IMR-90 (cell line): Measurements from ENCODE around the gene NANOGP8. TPM values are rescaled to one million over a fixed set of nuclear protein-coding genes. Genes with fewer than 3 reads are reported as not detected.
A peak's percentile ranks its signal among the peaks of the same experiment; 100 is the strongest.

Source experiments
- ATAC-seq: fragments of 200-7000 bp; cut with Tn5 transposase; 2 replicates; pipeline ENCODE4 v1.9.1; 2020; ENCODE audit warnings: low read depth, mild to moderate bottlenecking, moderate library complexity
- BruUV-seq: library from RNA; stranded (reverse); fragments of 400-500 nt; replicated peaks from 2 replicates; lab custom pipeline; 2021; lab: Mats Ljungman, UMichigan
- CTCF ChIA-PET: fragments of 300-600 bp; formaldehyde crosslinking; extraction: SDS; loops from one replicate; lab custom pipeline; 2021; ENCODE audit warnings: antibody characterized with exemption; lab: Yijun Ruan, JAX
- POLR2A ChIA-PET: fragments of 300-600 bp; sonication (Branson Sonifier 250); formaldehyde crosslinking; loops from one replicate; lab custom pipeline; 2022; ENCODE audit warnings: antibody characterized with exemption; ENCODE audit not compliant: unreplicated experiment; lab: Charles Lee
- DNase-seq: peaks from one replicate; pipeline ENCODE4 v3.0.0; 2013
- H2AFZ ChIP-seq: replicated peaks from 2 replicates; pipeline ENCODE3; 2013; ENCODE audit warnings: low read length, mild to moderate bottlenecking; ENCODE audit not compliant: poor library complexity
- H2AK5ac ChIP-seq: 2 replicates; pipeline ENCODE4 v1.6.1; 2013; ENCODE audit warnings: low read depth, low read length, inconsistent platforms
- H2AK9ac ChIP-seq: replicated peaks from 2 replicates; pipeline ENCODE3; 2013; ENCODE audit warnings: mild to moderate bottlenecking, low read depth, low read length, moderate library complexity; ENCODE audit not compliant: poor library complexity
- H2BK120ac ChIP-seq: 2 replicates; pipeline ENCODE4 v1.6.1; 2013; ENCODE audit warnings: low read depth, low read length, inconsistent platforms
- H2BK15ac ChIP-seq: 3 replicates; pipeline ENCODE4 v1.6.1; 2013; ENCODE audit warnings: low read depth, low read length, inconsistent platforms
- H2BK20ac ChIP-seq: 2 replicates; pipeline ENCODE4 v1.6.1; 2013; ENCODE audit warnings: low read depth, mild to moderate bottlenecking, inconsistent platforms, low read length, moderate library complexity
- H2BK5ac ChIP-seq: 2 replicates; pipeline ENCODE4 v1.6.1; 2013; ENCODE audit warnings: mild to moderate bottlenecking, low read depth, low read length, inconsistent platforms; ENCODE audit not compliant: poor library complexity, severe bottlenecking
- H3K14ac ChIP-seq: replicated peaks from 2 replicates; pipeline ENCODE4 v1.6.1; 2013; ENCODE audit warnings: low read depth, low read length, inconsistent platforms
- H3K18ac ChIP-seq: 2 replicates; pipeline ENCODE4 v1.6.1; 2013; ENCODE audit warnings: low read depth, low read length, control low read depth
- H3K23ac ChIP-seq: 2 replicates; pipeline ENCODE4 v1.6.1; 2013; ENCODE audit warnings: low read depth, low read length, inconsistent platforms
- H3K27ac ChIP-seq: 2 replicates; pipeline ENCODE4 v1.5.1; 2013; ENCODE audit warnings: mild to moderate bottlenecking, control low read depth, low read length; ENCODE audit not compliant: insufficient read depth
- H3K27me3 ChIP-seq: 2 replicates; pipeline ENCODE4 v1.6.1; 2013; ENCODE audit warnings: low read length; ENCODE audit not compliant: control insufficient read depth, insufficient read depth
- H3K36me3 ChIP-seq: 2 replicates; pipeline ENCODE4 v1.6.1; 2013; ENCODE audit warnings: low read length, mixed read lengths; ENCODE audit not compliant: control insufficient read depth, insufficient read depth
- H3K4ac ChIP-seq: 2 replicates; pipeline ENCODE4 v1.6.1; 2013; ENCODE audit warnings: low read depth, low read length, inconsistent platforms
- H3K4me1 ChIP-seq: 2 replicates; pipeline ENCODE4 v1.6.1; 2013; ENCODE audit warnings: low read length, mixed read lengths; ENCODE audit not compliant: control insufficient read depth, insufficient read depth
- H3K4me2 ChIP-seq: 2 replicates; pipeline ENCODE4 v1.6.1; 2013; ENCODE audit warnings: low read depth, mild to moderate bottlenecking, control low read depth, low read length, moderate library complexity
- H3K4me3 ChIP-seq: 2 replicates; pipeline ENCODE4 v1.5.1; 2013; ENCODE audit warnings: low read depth, mild to moderate bottlenecking, control low read depth, low read length, moderate library complexity; ENCODE audit not compliant: insufficient read depth
- H3K56ac ChIP-seq: 2 replicates; pipeline ENCODE4 v1.6.1; 2013; ENCODE audit warnings: low read length, inconsistent platforms; ENCODE audit not compliant: insufficient read depth; ENCODE audit errors: extremely low read depth
- H3K79me1 ChIP-seq, 2 experiments: 2 replicates each; pipeline ENCODE4 v1.6.1; 2013; ENCODE audit warnings: low read length in 2 of 2, inconsistent platforms in 1 of 2, low read depth in 1 of 2
- H3K9ac ChIP-seq: 2 replicates; pipeline ENCODE4 v1.6.1; 2013; ENCODE audit warnings: low read depth, low read length, control low read depth
- H3K9me1 ChIP-seq: 2 replicates; pipeline ENCODE4 v1.6.1; 2013; ENCODE audit warnings: low read length, inconsistent platforms; ENCODE audit not compliant: insufficient read depth
- H3K9me3 ChIP-seq: 2 replicates; pipeline ENCODE4 v1.6.1; 2013; ENCODE audit warnings: low read length; ENCODE audit not compliant: control insufficient read depth, insufficient read depth
- H4K20me1 ChIP-seq: 2 replicates; pipeline ENCODE4 v1.6.1; 2013; ENCODE audit warnings: low read length, inconsistent platforms; ENCODE audit not compliant: insufficient read depth
- H4K5ac ChIP-seq: 2 replicates; pipeline ENCODE4 v1.6.1; 2013; ENCODE audit warnings: mild to moderate bottlenecking, low read depth, low read length, control low read depth
- H4K8ac ChIP-seq, 2 experiments: 2 replicates each; pipeline ENCODE4 v1.6.1; 2013; ENCODE audit warnings: low read depth in 2 of 2, low read length in 2 of 2, control low read depth in 1 of 2, inconsistent platforms in 1 of 2
- H4K91ac ChIP-seq: 2 replicates; pipeline ENCODE4 v1.6.1; 2013; ENCODE audit warnings: low read depth, low read length, inconsistent platforms; ENCODE audit not compliant: insufficient read depth
- BHLHE40 ChIP-seq: fragments of 150-350 bp; IDR thresholded peaks from 2 replicates; pipeline ENCODE4 v1.6.1; 2016; ENCODE audit warnings: mild to moderate bottlenecking, low read depth, low read length
- CEBPB ChIP-seq: IDR thresholded peaks from 2 replicates; pipeline ENCODE4 v1.6.1; 2012; ENCODE audit warnings: low read depth, low read length, improper control_type of control experiment
- FOS ChIP-seq: fragments of 150-350 bp; IDR thresholded peaks from 2 replicates; pipeline ENCODE4 v1.6.1; 2016; ENCODE audit warnings: low read depth, low read length
- MXI1 ChIP-seq: IDR thresholded peaks from 2 replicates; pipeline ENCODE4 v1.6.1; 2012; ENCODE audit warnings: low read depth, mild to moderate bottlenecking, low read length, moderate library complexity, borderline replicate concordance
- WGBS, 2 experiments: methylation state at CpG; one replicate each; pipeline versions ENCODE4 v1.1.5 to v1.1.7; 2013; ENCODE audit warnings: missing lambda C conversion rate in 2 of 2; ENCODE audit not compliant: insufficient read length in 1 of 2; ENCODE audit errors: extremely low coverage in 2 of 2; 5-methylcytosine and 5-hydroxymethylcytosine counted together
- dilution Hi-C: fragments of 300-500 bp; cut with HindIII; formaldehyde crosslinking; loops from one replicate; pipeline ENCODE4 v1.14.3; 2018; ENCODE audit warnings: low sequenced_read_pairs; ENCODE audit not compliant: unreplicated experiment
- in situ Hi-C: fragments of 300-500 bp; cut with MboI; formaldehyde crosslinking; loops from 3 replicates; pipeline ENCODE4 v1.14.3; 2019; ENCODE audit warnings: low sequenced_read_pairs, inconsistent platforms, mixed read lengths
- intact Hi-C: fragments of 100-400 bp; cut with micrococcal nuclease; formaldehyde crosslinking; loops from 2 replicates; pipeline ENCODE4 v1.10.0; 2022
- polyA plus RNA-seq, 3 experiments: library from polyadenylated mRNA; depleted of rRNA; stranded (reverse); fragments of >200 nt; gene quantifications; 2 replicates each; pipeline ENCODE4 v1.2.3, GENCODE V29; 2012; ENCODE audit warnings: low replicate concordance in 1 of 3
- total RNA-seq: library from RNA; depleted of rRNA; stranded (reverse); fragments of >200 nt; gene quantifications from 2 replicates; pipeline ENCODE4 v1.2.3, GENCODE V29; 2012
- TF ChIP-seq, protein P1 (sequence below): conservative IDR thresholded peaks from 2 replicates; pipeline ENCODE4 v1.5.1; 2012; ENCODE audit warnings: mild to moderate bottlenecking, low read depth, low read length, improper control_type of control experiment

The NANOGP8 gene
- total and polyA plus RNA-seq, 2 of the 4 experiments (the other 2 are of a cell fraction): not detected

DNA sequence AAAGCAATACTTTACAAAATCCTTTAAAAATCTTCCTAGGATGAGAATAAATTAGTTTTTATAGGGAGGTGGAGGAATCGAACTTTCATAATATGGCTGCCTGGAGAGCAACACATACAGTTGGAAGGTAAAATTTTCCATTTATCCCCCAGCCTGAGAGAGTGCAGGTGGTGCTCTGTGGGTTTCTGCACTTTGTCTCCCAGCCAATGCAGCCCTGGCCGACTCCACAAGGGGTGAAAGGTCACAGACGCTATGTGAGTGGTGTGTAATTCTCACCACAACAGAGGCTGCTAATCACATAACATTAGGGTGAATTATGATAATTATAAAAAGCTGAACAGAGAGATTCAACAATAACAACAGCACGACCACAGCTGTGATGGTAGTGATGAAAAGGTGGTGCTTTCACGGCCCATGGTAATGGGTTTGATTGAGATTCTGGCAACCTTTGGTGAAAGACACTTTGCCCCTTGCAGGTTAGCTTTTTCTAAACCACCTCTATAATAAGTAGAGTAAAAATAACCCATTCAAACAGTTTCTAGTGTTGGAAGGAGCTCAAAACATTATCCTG, 30.1 kb upstream of the NANOGP8 start:
- BruUV-seq: no TSS peak

More for the DNA sequence above, 30.1 kb upstream of the NANOGP8 start:
- H3K9me1 ChIP-seq: no peaks in the 10 kb centered on the region
- no peak overlapping the region for H3K4me3 ChIP-seq
- no peak overlapping the region for H3K27ac ChIP-seq
- no peak overlapping the region for H3K18ac ChIP-seq
- no peak overlapping the region for H2BK120ac ChIP-seq
- CTCF ChIA-PET: interaction anchor here (0.6 kb wide), 1 partner anchor 10 kb away, joined by 3 read pairs; no protein-coding TSS in a partner anchor
- no peak overlapping the region for H3K4me2 ChIP-seq
- intact Hi-C loops: no loop called here
- H3K4ac ChIP-seq: no peak overlapping the region
- H2BK15ac ChIP-seq: no peak overlapping the region
- no peaks in the 10 kb centered on the region for H3K4me1 ChIP-seq
- H2BK5ac ChIP-seq: no peak overlapping the region
- H4K20me1 ChIP-seq: no peaks in the 10 kb centered on the region
- no peaks in the 10 kb centered on the region for H3K79me1 ChIP-seq
- no peaks in the 10 kb centered on the region for H3K36me3 ChIP-seq
- H2AK9ac ChIP-seq: no peak overlapping the region
- H3K9ac ChIP-seq: no peak overlapping the region
- H2BK20ac ChIP-seq: no peak overlapping the region
- no peak overlapping the region for H4K91ac ChIP-seq
- H3K56ac ChIP-seq: no peak overlapping the region
- no peak overlapping the region for H2AK5ac ChIP-seq
- H4K5ac ChIP-seq: no peak overlapping the region
- dilution Hi-C loops: no loop called here
- no peak overlapping the region for H3K14ac ChIP-seq
- no peak overlapping the region for H3K23ac ChIP-seq
- TF ChIP-seq CEBPB: no peak
- no peak for TF ChIP-seq FOS
- no peak for TF ChIP-seq MXI1
- no peak for TF ChIP-seq BHLHE40
- TF ChIP-seq, protein P1, sequence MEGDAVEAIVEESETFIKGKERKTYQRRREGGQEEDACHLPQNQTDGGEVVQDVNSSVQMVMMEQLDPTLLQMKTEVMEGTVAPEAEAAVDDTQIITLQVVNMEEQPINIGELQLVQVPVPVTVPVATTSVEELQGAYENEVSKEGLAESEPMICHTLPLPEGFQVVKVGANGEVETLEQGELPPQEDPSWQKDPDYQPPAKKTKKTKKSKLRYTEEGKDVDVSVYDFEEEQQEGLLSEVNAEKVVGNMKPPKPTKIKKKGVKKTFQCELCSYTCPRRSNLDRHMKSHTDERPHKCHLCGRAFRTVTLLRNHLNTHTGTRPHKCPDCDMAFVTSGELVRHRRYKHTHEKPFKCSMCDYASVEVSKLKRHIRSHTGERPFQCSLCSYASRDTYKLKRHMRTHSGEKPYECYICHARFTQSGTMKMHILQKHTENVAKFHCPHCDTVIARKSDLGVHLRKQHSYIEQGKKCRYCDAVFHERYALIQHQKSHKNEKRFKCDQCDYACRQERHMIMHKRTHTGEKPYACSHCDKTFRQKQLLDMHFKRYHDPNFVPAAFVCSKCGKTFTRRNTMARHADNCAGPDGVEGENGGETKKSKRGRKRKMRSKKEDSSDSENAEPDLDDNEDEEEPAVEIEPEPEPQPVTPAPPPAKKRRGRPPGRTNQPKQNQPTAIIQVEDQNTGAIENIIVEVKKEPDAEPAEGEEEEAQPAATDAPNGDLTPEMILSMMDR: no peak
- no peak overlapping the region for H2AFZ ChIP-seq
- WGBS, 2 experiments: no CpG with 5 or more reads among the region's 5 CpGs
- in situ Hi-C loops: no loop called here
- no peak overlapping the region for H4K8ac ChIP-seq
- POLR2A ChIA-PET: no interaction called here
- H3K9me3 ChIP-seq: no peaks in the 10 kb centered on the region
- no peak for ATAC-seq
- H3K27me3 ChIP-seq: no peaks in the 10 kb centered on the region
- DNase-seq: peak; percentile 16
